AG09319 (cell line): Measurements from ENCODE around the gene IQCB1.

Experiments
- DNase-seq: peaks from one replicate; pipeline ENCODE4 v3.0.0-alpha.2; 2010; ENCODE audit warnings: low read depth; ENCODE audit errors: extremely low read depth
- TF ChIP-seq, protein P1 (sequence below): IDR thresholded peaks from 2 replicates; pipeline ENCODE4 v1.5.1; 2011; ENCODE audit warnings: low read depth, mild to moderate bottlenecking, inconsistent platforms, low read length, moderate library complexity

The IQCB1 gene

DNA sequence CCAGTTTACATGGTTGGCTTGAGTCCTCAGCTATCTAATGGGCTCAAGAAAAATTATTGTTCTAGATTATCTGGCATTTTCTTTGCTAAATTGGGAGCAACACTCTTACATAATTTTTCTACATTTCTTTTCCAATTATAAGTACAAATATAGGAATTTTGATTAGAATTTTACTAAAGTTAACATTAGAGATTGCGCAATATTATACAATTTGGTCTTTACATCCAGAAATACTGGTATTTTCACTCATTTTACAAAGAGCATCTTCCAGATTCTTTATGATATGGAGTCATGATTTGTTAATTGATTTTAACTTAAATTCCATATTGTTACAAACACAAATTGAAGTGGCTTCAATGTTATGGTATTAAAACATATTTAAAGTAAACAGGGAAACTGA lies 65.6 kb downstream of the IQCB1 start:
- no peak for DNase-seq
- TF ChIP-seq, protein P1, sequence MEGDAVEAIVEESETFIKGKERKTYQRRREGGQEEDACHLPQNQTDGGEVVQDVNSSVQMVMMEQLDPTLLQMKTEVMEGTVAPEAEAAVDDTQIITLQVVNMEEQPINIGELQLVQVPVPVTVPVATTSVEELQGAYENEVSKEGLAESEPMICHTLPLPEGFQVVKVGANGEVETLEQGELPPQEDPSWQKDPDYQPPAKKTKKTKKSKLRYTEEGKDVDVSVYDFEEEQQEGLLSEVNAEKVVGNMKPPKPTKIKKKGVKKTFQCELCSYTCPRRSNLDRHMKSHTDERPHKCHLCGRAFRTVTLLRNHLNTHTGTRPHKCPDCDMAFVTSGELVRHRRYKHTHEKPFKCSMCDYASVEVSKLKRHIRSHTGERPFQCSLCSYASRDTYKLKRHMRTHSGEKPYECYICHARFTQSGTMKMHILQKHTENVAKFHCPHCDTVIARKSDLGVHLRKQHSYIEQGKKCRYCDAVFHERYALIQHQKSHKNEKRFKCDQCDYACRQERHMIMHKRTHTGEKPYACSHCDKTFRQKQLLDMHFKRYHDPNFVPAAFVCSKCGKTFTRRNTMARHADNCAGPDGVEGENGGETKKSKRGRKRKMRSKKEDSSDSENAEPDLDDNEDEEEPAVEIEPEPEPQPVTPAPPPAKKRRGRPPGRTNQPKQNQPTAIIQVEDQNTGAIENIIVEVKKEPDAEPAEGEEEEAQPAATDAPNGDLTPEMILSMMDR: no peak

DNA sequence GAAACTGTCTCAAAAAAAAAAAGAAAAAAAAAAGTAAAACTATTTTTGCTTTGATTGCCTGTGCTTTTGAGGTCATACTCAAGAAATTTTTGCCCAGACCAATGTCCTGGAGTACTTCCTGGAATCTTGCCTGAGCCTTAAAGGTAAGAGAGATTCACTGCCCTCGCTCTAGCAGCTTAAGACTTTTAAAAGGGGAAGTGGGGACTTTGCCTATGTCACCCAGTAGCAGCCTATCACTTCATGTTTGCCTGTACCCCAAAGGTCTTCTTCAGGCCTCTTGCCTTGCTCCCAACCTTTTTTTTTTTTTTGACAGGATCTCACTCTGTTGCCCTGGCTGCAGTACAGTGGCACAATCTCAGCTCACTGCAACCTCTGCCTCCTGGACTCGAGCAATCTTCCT lies 66.4 kb downstream of the IQCB1 start:
- TF ChIP-seq, protein P1: no peak
- no peak for DNase-seq

DNA sequence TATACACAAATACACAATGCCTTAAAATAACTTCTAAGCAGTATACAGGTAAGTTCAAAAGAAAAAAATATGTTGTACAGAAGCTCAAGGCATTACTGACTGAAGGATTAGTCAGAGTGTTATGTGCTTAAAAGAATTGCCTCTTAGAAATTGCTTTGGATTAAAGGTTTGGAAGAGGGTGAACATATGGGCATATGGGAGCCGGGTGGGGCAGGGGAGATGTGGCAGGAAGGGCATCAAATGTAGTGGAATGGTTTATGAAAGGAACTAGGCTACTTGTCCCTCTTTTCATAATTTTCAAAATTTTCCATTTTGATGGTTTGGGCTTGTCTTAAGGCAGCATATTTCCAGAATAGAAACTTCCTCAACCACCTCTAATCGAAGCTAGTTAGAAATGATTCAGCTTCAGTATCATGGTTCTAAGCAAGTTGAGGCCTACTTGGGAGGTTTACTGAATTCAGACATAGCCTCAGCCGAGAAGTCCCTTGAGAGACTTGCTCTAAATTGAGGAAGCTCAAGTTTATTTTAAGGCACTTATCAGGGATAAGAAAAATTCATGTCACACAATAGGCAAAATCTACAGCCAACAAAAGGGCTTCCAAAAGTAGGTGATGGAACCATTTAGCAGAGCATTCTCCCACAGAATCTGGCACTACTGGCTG lies 75.2 kb downstream of the IQCB1 start:
- no peak for DNase-seq
- TF ChIP-seq, protein P1: no peak

DNA sequence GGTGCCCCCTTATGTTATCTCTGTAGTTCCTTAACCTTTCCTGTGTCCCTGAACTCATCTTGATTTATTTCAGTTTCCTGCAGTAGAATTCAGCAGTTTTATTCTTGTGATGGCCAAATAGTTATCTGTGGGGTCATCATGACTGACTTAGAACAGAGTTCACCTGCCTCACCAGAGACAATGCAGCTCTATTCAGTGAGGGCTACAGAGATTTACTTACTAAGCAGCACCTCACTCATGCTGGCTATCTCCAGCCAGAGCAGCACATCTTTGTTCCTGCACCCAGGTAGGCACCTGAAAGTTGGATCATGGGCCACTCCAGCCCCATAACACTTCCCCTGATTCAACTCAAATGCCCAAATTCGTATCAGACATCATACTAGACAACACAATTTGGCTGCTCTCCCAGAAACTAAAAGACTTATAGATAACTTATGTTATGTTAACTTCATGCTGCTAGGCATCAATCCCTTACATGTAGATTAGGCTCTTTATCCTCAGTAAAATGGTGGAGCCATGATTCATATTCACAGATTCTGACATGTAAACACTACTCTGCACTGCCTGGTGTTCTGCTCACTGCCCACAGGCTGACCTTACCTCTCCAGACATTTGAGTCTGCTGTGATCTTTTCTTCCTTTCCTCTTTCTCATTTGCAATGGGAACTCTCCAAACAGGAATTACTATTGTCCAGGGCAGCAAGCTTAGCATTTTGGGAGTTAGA lies 76.0 kb downstream of the IQCB1 start:
- TF ChIP-seq, protein P1: no peak
- no peak for DNase-seq

DNA sequence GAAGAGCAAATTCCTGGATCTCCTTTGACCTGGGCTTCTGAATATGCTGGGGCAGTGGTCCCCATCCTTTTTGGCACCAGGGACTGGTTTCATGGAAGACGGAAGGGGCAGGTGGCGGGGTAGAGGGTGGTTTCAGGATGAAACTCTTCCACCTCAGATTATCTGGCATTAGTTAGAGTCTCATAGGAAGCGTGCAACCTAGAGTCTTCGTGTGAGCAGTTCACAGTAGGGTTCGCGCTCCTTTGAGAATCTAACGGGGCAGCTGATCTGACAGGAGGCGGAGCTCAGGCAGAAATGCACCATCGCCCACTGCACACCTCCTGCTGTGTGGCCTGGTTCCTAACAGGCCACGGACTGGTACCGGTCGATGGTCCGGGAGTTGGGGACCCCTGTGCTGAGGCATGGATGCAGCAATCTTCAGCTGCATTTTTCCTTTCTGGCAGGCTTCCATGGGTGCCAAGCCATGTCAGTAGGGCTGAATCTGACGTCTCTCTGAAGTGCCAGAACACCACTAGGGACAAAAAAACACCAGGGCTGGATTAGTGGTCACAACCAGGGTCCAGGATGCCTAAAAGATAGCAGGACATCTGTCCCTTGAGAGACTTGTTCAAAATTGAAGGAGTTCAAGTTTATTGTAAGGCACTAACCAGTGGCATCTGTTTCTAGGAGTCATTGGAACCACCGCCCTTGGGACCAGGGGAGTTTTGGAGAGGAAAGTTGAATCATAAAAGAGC lies 76.9 kb downstream of the IQCB1 start:
- DNase-seq: no peak
- TF ChIP-seq, protein P1: no peak

DNA sequence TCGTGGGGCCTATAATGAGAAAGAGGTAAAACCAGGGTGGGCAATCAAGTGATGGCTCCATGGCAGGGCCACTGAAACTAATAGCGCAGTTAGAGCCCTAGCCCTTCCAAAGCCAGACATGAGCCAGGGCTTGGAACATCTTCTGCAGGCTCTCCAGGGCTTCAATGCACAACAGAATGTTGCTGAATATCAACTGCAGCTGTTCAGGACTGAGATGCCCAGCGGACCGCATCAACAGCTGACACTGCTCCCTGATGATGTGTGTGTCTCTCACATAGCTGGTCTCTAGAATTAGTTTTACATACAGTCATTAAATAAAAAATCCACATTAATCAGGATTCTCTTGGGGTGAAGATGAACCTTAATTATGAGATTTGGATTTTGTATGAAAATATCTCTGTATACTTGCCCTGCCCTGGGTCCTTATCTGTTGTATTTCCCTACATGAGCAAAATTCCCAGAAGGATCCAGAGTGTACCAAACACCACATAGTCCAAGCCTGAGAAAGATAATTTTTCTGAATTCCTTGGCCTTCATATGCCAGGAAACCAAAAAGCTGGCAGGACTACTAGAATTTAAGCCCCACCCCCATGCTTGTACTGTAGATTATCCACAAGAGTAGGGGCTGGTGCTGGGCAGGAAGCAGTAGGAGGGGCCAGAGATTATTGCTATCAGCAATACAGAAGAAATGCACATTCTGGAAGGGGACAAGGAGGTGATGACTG lies 77.6 kb downstream of the IQCB1 start:
- TF ChIP-seq, protein P1: no peak
- no peak for DNase-seq
